M059J (cell line): Measurements from ENCODE around the gene KLHL4. TPM values are rescaled to one million over a fixed set of nuclear protein-coding genes. Genes with fewer than 3 reads are reported as not detected.
"Not testable (repeated sequence)": the region's sequence is repeated elsewhere in the genome, so short reads cannot be mapped to it uniquely, and the experiment has no call there.

ENCODE experiments used
- DNase-seq: peaks from one replicate; pipeline ENCODE4 v3.0.0-alpha.2; 2012; ENCODE audit warnings: low read depth
- total RNA-seq: library from RNA; depleted of rRNA; stranded (reverse); fragments of >200 nt; shearing (Covaris generic); gene quantifications from 2 replicates; pipeline ENCODE4 v1.2.3, GENCODE V29; 2014

KLHL4 gene
- total RNA-seq, 1 experiment from 2014 or later = 1.8 TPM

GRCh38 chrX:87663421-87663820 lies 145.8 kb downstream of the KLHL4 start:
- no peak for DNase-seq

GRCh38 chrX:87664381-87664780 lies 146.8 kb downstream of the KLHL4 start:
- peak; percentile 12 for DNase-seq

DNA sequence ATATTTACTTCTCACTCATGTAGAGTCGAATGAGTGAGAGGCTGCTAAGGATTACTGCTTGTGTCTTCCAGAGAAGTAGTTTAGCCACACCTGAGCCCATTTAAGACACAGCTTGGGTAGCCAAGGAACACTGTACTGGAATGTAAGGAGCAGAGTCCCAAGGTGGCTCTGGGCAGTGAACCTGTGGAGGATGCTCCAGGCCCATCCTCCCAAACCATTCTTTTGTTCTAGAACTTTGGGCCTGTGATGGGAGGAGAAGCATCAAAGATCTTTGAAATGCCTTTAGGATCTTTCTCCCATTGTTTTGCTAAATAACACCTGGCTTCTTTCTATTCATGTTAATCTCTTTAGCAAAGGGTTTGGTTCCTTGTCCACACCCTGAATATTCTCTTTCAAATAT lies 162.2 kb downstream of the KLHL4 start:
- no peak for DNase-seq

DNA sequence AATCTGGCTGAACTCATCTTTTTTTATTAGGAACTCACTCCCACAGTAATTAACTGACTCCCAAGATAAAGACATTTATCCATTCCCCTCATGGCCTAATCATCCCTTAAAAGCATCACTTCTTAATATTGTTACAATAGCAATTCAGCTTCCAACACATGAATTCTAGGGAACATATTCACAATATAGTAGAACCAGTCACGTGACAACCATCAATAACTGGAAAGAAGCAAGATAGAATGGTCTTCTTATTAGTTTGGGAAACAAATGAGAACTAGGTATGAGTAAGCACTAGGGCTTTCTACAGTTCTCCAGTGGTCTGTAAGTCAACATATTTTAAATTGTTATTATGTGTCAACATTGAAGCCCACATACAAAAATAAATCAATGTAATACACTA lies 170.1 kb downstream of the KLHL4 start:
- no peak for DNase-seq

DNA sequence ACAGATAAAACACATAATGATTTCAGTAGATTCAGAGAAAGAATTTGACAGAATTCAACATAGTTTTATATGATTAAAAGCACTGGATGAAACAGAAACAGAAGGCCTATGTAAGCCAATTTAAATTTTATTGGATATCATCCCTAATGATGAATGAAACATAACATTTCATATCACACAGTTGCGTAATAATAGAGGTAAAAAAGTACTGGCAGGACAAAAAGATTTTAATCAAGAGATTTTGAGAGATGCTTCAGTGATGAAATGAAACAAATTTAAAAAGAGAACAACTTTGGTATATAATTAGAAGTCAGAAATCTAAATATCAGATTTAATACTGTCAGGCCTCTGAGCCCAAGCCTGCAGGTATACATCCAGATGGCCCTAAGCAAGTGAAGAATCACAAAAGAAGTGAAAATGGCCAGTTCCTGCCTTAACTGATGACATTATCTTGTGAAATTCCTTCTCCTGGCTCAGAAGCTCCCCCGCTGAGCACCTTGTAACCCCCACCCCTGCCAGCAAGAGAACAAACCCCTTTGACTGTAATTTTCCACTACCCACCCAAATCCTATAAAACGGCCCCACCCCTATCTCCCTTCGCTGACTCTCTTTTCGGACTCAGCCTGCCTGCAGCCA lies 170.6 kb downstream of the KLHL4 start:
- not testable (repeated sequence) for DNase-seq

DNA sequence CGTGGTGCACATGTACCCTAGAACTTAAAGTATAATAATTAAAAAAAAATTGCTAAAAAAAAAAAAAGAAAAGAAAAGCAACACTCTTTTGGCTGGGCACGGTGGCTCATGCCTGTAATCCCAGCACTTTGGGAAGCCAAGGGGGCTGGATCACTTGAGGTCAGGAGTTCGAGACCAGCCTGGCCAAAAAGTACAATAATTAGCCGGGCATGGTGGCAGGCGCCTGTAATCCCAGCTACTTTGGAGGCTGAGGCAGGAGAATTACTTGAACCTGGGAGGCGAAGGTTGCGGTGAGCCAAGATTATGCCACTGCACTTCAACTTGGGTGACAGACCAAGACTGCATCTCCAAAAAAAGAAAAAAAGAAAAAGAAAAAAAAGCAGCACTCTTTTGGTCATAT lies 171.6 kb downstream of the KLHL4 start:
- not testable (repeated sequence) for DNase-seq

- no peak for DNase-seq
Measured at GRCh38 chrX:87693204-87693603, 175.6 kb downstream of the KLHL4 start.

DNA sequence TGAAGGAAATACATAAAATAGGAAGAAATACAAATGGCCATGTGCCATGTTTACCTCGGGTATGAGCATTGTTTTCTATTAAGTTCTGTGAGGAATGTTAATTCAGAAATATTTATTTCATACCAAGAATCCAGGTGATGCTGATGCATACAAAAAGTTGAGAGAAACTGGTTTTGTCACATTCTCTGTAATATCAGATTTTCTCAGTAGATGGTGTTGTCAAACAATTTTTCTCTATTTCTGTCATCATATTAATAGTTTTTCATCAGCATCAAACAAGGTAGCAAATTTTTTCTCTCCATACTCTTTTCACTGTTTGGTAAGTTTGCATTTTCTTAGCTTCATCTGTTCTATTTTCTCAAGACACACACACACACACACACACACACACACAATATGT lies 179.8 kb downstream of the KLHL4 start:
- DNase-seq = no peak

DNA sequence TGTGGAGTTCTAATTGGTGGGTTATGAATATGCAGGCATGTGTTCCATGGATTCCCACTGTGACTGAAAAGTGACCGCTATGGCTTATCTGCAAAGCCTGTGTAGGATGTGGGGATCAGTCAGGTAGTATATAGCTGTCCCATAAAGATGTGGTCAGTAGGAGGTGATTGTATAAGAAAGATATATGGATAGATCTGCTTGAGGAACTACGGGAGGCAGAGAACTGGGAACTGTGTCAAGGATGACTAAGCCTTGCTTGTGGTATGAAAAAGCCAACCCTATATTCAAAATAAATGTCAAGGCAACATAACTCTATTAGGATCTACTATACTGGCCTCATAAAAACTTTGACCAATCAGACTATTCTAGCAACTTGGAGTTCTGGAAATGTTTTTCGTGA lies 185.2 kb downstream of the KLHL4 start:
- DNase-seq = peak; percentile 7

GRCh38 chrX:87703469-87703868 lies 185.9 kb downstream of the KLHL4 start:
- not testable (repeated sequence) for DNase-seq

DNA sequence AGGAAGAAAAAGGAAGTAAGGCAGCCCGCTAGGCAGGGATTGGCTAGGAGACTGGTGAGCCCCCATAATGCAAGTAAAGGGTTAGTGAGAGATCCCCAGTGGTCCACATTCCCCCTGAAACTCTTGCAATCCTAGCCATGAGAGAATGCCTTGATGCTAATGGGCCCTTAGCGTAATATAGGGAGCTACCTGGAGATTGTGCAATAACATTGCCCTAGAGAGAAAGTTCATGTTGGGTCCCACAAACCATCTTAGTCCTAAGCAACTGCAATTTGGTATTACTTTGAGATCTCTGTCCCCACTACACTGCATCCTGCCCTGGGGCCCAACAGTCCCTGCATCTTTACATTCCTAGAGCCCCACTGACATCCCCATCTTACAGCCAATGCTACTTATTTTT lies 188.5 kb downstream of the KLHL4 start:
- DNase-seq = no peak

GRCh38 chrX:87710580-87710979 lies 193.0 kb downstream of the KLHL4 start:
- no peak for DNase-seq
